ENCODE results near the gene COL6A5. TPM values are rescaled to one million over a fixed set of nuclear protein-coding genes. Genes with fewer than 3 reads are reported as not detected.
"Not testable (repeated sequence)": the region's sequence is repeated elsewhere in the genome, so short reads cannot be mapped to it uniquely, and the experiment has no call there.

Gene COL6A5
- total RNA-seq, 1 experiment from 2014 or later: not detected

- no peak overlapping the region for H2AFZ ChIP-seq (ENCODE audit: low read length)
- no TSS peak for BruUV-seq (replicated peaks)
- no peaks in the 10 kb centered on the region for H3K9me3 ChIP-seq (ENCODE audit: low read length)
- H3K4me1 ChIP-seq (ENCODE audit: insufficient read depth, low read length): no peaks in the 10 kb centered on the region
- DNase-seq (no peak), ATAC-seq (no peak)
- H3K36me3 ChIP-seq (ENCODE audit: low read depth, low read length): no peaks in the 10 kb centered on the region
- POLR2A ChIA-PET (ENCODE audit: unreplicated experiment): no interaction called here
- no peak overlapping the region for H3K4me3 ChIP-seq (ENCODE audit: low read length)
- H3K27me3 ChIP-seq (ENCODE audit: low read length): peaks cover 42% of the 10 kb centered on the region
- no peaks in the 10 kb centered on the region for H4K20me1 ChIP-seq (ENCODE audit: low read length)
- no peaks in the 10 kb centered on the region for H3K79me2 ChIP-seq (ENCODE audit: low read length)
- H3K27ac ChIP-seq (ENCODE audit: low read length): no peak overlapping the region
- H3F3A ChIP-seq (ENCODE audit: low read length, unreplicated experiment): no peaks in the 10 kb centered on the region
- CTCF ChIA-PET: no interaction called here
- no peak overlapping the region for H3K4me2 ChIP-seq (ENCODE audit: low read length)
- no peak for TF ChIP-seq EZH2 (IDR thresholded peaks at IDR 0.05; ENCODE audit: low read length, unreplicated experiment)
- TF ChIP-seq, protein P1, sequence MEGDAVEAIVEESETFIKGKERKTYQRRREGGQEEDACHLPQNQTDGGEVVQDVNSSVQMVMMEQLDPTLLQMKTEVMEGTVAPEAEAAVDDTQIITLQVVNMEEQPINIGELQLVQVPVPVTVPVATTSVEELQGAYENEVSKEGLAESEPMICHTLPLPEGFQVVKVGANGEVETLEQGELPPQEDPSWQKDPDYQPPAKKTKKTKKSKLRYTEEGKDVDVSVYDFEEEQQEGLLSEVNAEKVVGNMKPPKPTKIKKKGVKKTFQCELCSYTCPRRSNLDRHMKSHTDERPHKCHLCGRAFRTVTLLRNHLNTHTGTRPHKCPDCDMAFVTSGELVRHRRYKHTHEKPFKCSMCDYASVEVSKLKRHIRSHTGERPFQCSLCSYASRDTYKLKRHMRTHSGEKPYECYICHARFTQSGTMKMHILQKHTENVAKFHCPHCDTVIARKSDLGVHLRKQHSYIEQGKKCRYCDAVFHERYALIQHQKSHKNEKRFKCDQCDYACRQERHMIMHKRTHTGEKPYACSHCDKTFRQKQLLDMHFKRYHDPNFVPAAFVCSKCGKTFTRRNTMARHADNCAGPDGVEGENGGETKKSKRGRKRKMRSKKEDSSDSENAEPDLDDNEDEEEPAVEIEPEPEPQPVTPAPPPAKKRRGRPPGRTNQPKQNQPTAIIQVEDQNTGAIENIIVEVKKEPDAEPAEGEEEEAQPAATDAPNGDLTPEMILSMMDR (conservative IDR thresholded peaks at IDR 0.05; ENCODE audit: low read depth, low read length): no peak
- TF ChIP-seq EZH2phosphoT487 (IDR thresholded peaks at IDR 0.05; ENCODE audit: borderline replicate concordance, low read length): no peak
- intact Hi-C loops (cut with micrococcal nuclease): no loop called here
- no peaks in the 10 kb centered on the region for H3K9me2 ChIP-seq (replicated peaks; ENCODE audit: low read length)
- H3K9ac ChIP-seq (ENCODE audit: low read length): no peak overlapping the region
These were observed 84.2 kb downstream of the COL6A5 start for GRCh38 chr3:130429713-130430023.

DNA sequence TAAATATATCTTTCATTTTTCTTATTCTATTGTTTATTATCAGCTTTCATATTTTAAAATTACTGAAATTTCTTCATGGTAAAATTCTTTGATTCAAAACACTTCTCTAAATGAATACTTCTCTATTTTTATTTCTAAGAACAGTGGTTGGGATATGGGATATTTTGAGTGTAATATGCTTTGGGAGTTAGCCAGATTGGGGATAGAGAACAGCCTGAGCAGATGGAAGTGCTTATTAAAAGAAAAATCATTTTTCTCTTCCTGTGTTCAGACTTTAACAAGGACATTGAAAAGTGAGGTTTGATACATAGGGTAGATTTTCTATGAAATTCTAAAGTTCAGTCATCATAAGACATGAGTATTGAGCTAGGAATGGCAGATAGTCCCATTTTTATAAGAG lies 84.8 kb downstream of the COL6A5 start:
- no TSS peak for BruUV-seq (replicated peaks)
- H3K9ac ChIP-seq (ENCODE audit: low read length): no peak overlapping the region
- H3K4me1 ChIP-seq (ENCODE audit: insufficient read depth, low read length): no peaks in the 10 kb centered on the region
- H3K27me3 ChIP-seq (ENCODE audit: low read length): peaks cover 37% of the 10 kb centered on the region
- no peak overlapping the region for H3K4me2 ChIP-seq (ENCODE audit: low read length)
- POLR2A ChIA-PET (ENCODE audit: unreplicated experiment): no interaction called here
- no peak overlapping the region for H2AFZ ChIP-seq (ENCODE audit: low read length)
- ATAC-seq (no peak), DNase-seq (no peak)
- H3K9me3 ChIP-seq (ENCODE audit: low read length): no peaks in the 10 kb centered on the region
- intact Hi-C loops (cut with micrococcal nuclease): no loop called here
- TF ChIP-seq EZH2phosphoT487 (IDR thresholded peaks at IDR 0.05; ENCODE audit: borderline replicate concordance, low read length) (no peak), EZH2 (IDR thresholded peaks at IDR 0.05; ENCODE audit: low read length, unreplicated experiment) (no peak)
- TF ChIP-seq, protein P1 (conservative IDR thresholded peaks at IDR 0.05; ENCODE audit: low read depth, low read length): no peak
- no peak overlapping the region for H3K27ac ChIP-seq (ENCODE audit: low read length)
- CTCF ChIA-PET: interaction anchor here (0.6 kb wide), 1 partner anchor 294 kb away, joined by 3 read pairs; no protein-coding TSS in a partner anchor
- no peaks in the 10 kb centered on the region for H3K36me3 ChIP-seq (ENCODE audit: low read depth, low read length)
- H4K20me1 ChIP-seq (ENCODE audit: low read length): no peaks in the 10 kb centered on the region
- H3K79me2 ChIP-seq (ENCODE audit: low read length): no peaks in the 10 kb centered on the region
- no peaks in the 10 kb centered on the region for H3F3A ChIP-seq (ENCODE audit: low read length, unreplicated experiment)
- H3K4me3 ChIP-seq (ENCODE audit: low read length): no peak overlapping the region
- no peaks in the 10 kb centered on the region for H3K9me2 ChIP-seq (replicated peaks; ENCODE audit: low read length)

DNA sequence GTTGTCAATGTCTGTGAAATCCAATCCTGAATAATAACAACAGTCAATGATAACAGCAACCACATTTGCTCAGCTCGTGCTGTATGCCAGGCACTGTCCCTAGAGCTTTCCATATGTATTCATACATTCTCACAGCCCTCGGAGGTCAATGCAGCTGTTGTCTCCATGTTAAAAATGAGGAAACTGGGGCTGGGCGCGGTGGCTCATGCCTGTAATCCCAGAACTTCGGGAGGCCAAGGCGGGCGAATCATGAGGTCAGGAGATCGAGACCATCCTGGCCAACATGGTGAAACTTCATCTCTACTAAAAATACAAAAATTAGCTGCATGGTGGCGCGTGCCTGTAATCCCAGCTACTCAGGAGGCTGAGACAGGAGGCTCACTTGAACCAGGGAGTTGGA lies 86.6 kb downstream of the COL6A5 start:
- H3K27ac ChIP-seq (ENCODE audit: low read length); H3K4me1 ChIP-seq (ENCODE audit: insufficient read depth, low read length); ATAC-seq; H3K36me3 ChIP-seq (ENCODE audit: low read depth, low read length); BruUV-seq (replicated peaks); H3K4me3 ChIP-seq (ENCODE audit: low read length); H3K9ac ChIP-seq (ENCODE audit: low read length); H3K79me2 ChIP-seq (ENCODE audit: low read length); DNase-seq; H3K9me2 ChIP-seq (replicated peaks; ENCODE audit: low read length); intact Hi-C loops (cut with micrococcal nuclease); H3K9me3 ChIP-seq (ENCODE audit: low read length); CTCF ChIA-PET; H3K4me2 ChIP-seq (ENCODE audit: low read length); POLR2A ChIA-PET (ENCODE audit: unreplicated experiment); H4K20me1 ChIP-seq (ENCODE audit: low read length); H3F3A ChIP-seq (ENCODE audit: low read length, unreplicated experiment); H2AFZ ChIP-seq (ENCODE audit: low read length): not testable (repeated sequence)
- H3K27me3 ChIP-seq (ENCODE audit: low read length): peaks cover 33% of the 10 kb centered on the region

All from PC-3 (cell line).